HEK293 (cell line): ENCODE results near the gene TAF6L.

ENCODE experiments used
- CTCF ChIA-PET: fragments of 350-600 bp; formaldehyde crosslinking; extraction: SDS; loops from one replicate; lab custom pipeline; 2021; ENCODE audit warnings: antibody characterized with exemption; lab: Yijun Ruan, JAX
- POLR2A ChIA-PET: fragments of 300-600 bp; formaldehyde crosslinking; extraction: SDS; loops from one replicate; lab custom pipeline; 2020; ENCODE audit warnings: antibody characterized with exemption, inconsistent platforms; lab: Yijun Ruan, JAX
- H3K27ac ChIP-seq: fragments of 200-500 bp; sonication (Bioruptor generic); 2 replicates; pipeline ENCODE4 v1.5.1; 2014; ENCODE audit warnings: low read depth, low read length, control low read depth, inconsistent platforms; ENCODE audit errors: extremely low read depth
- H3K36me3 ChIP-seq, 2 experiments: fragments of 200-500 bp in 1 of 2; sonication (Bioruptor generic) in 1 of 2; 1 replicate in 1 of 2; 2 replicates in 1 of 2; pipeline ENCODE4 v1.5.1; 2014 to 2017; ENCODE audit warnings: inconsistent platforms in 2 of 2, low read length in 2 of 2; ENCODE audit not compliant: control insufficient read depth in 2 of 2, insufficient read depth in 1 of 2
- H3K4me1 ChIP-seq: fragments of 200-500 bp; sonication (Bioruptor generic); 2 replicates; pipeline ENCODE4 v1.5.1; 2014; ENCODE audit warnings: mild to moderate bottlenecking, low read length, inconsistent platforms; ENCODE audit not compliant: control insufficient read depth, insufficient read depth
- H3K4me3 ChIP-seq: 2 replicates; pipeline ENCODE4 v1.5.1; 2011; ENCODE audit warnings: low read depth, mild to moderate bottlenecking, control low read depth, low read length, moderate library complexity
- H3K9me3 ChIP-seq: fragments of 200-500 bp; sonication (Bioruptor generic); 2 replicates; pipeline ENCODE4 v1.5.1; 2014; ENCODE audit warnings: low read depth, low read length, inconsistent platforms; ENCODE audit not compliant: control insufficient read depth, insufficient read depth
- YY2 ChIP-seq: fragments of 450-650 bp; formaldehyde crosslinking; IDR thresholded peaks from 2 replicates; pipeline ENCODE4 v1.5.1; 2016; ENCODE audit warnings: missing biosample characterization, missing genetic modification characterization
- ZBTB17 ChIP-seq: fragments of 450-650 bp; formaldehyde crosslinking; IDR thresholded peaks from 2 replicates; pipeline ENCODE4 v1.5.1; 2016; ENCODE audit warnings: missing biosample characterization, missing genetic modification characterization
- ZNF214 ChIP-seq: fragments of 450-650 bp; formaldehyde crosslinking; IDR thresholded peaks from 2 replicates; pipeline ENCODE4 v1.5.1; 2017; ENCODE audit warnings: missing biosample characterization, mild to moderate bottlenecking, missing genetic modification characterization, borderline replicate concordance
- ZNF623 ChIP-seq: fragments of 450-650 bp; formaldehyde crosslinking; IDR thresholded peaks from 2 replicates; pipeline ENCODE4 v1.5.1; 2016; ENCODE audit warnings: missing biosample characterization, missing genetic modification characterization
- ZNF654 ChIP-seq: fragments of 450-650 bp; formaldehyde crosslinking; IDR thresholded peaks from 2 replicates; pipeline ENCODE4 v1.5.1; 2016; ENCODE audit warnings: low read depth, missing biosample characterization, missing genetic modification characterization
- TF ChIP-seq, protein P1 (sequence below): fragments of 450-650 bp; formaldehyde crosslinking; IDR thresholded peaks from 2 replicates; pipeline ENCODE4 v1.5.1; 2016; ENCODE audit warnings: missing biosample characterization, missing genetic modification characterization
- TF ChIP-seq, protein P2 (sequence below): fragments of 450-650 bp; formaldehyde crosslinking; IDR thresholded peaks from 2 replicates; pipeline ENCODE4 v1.5.1; 2016; ENCODE audit warnings: missing biosample characterization, missing genetic modification characterization, low read depth
- TF ChIP-seq, protein P3 (sequence below): fragments of 450-650 bp; formaldehyde crosslinking; IDR thresholded peaks from 2 replicates; pipeline ENCODE4 v1.5.1; 2016; ENCODE audit warnings: missing biosample characterization, missing genetic modification characterization, borderline replicate concordance
- TF ChIP-seq, protein P4 (sequence below): fragments of 450-650 bp; formaldehyde crosslinking; IDR thresholded peaks from 2 replicates; pipeline ENCODE4 v1.5.1; 2016; ENCODE audit warnings: missing biosample characterization, missing genetic modification characterization, borderline replicate concordance
- TF ChIP-seq, protein P5 (sequence below): fragments of 450-650 bp; formaldehyde crosslinking; conservative IDR thresholded peaks from 2 replicates; pipeline ENCODE4 v1.5.1; 2016; ENCODE audit warnings: low read depth, missing biosample characterization, missing genetic modification characterization

TAF6L gene

DNA sequence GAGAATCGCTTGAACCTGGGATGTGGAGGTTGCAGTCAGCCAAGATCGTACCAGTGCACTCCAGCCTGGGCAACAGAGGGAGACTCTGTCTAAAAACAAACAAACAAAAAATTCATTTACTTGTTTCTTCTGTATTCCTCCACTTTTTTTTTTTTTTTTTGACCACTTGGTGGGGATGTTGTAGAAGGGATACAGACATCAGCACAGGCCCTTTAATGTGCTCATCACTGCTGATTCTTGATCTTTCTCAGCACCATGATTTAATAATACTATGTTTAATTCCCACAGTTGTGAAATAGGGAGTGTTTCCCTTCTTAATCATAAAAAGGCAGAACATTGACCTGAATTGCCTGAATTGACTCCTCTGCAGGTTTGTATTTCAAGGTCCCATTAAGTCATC, 38.4 kb upstream of the TAF6L start:
- ChIA-PET POLR2A (interaction anchor here (10.0 kb wide), 1 partner anchor 22 kb away, joined by 137 read pairs; the partner anchor contains the start of gene ZBTB3), CTCF (interaction anchor here (0.6 to 1.4 kb wide), 4 partner anchors 20 to 290 kb away, joined by 3 to 5 read pairs (median 4); partner anchors contain the start of gene ZBTB3)
- Histone ChIP-seq H3K4me3 (no peak overlapping the region), H3K27ac (no peak overlapping the region), H3K36me3 (peaks cover 19 to 41% of the 10 kb centered on the region in 2 experiments; a peak in 2 of 3 replicates), H3K4me1 (peaks cover 4% of the 10 kb centered on the region; the same call in 1 of the 2 replicates), H3K9me3 (no peaks in the 10 kb centered on the region)
- TF ChIP-seq, protein P1, sequence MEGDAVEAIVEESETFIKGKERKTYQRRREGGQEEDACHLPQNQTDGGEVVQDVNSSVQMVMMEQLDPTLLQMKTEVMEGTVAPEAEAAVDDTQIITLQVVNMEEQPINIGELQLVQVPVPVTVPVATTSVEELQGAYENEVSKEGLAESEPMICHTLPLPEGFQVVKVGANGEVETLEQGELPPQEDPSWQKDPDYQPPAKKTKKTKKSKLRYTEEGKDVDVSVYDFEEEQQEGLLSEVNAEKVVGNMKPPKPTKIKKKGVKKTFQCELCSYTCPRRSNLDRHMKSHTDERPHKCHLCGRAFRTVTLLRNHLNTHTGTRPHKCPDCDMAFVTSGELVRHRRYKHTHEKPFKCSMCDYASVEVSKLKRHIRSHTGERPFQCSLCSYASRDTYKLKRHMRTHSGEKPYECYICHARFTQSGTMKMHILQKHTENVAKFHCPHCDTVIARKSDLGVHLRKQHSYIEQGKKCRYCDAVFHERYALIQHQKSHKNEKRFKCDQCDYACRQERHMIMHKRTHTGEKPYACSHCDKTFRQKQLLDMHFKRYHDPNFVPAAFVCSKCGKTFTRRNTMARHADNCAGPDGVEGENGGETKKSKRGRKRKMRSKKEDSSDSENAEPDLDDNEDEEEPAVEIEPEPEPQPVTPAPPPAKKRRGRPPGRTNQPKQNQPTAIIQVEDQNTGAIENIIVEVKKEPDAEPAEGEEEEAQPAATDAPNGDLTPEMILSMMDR (tag by site-specific recombination), result peak; percentile 34; the same call in 1 of the 2 replicates
- no peak for TF ChIP-seq ZNF214
- TF ChIP-seq, protein P2, sequence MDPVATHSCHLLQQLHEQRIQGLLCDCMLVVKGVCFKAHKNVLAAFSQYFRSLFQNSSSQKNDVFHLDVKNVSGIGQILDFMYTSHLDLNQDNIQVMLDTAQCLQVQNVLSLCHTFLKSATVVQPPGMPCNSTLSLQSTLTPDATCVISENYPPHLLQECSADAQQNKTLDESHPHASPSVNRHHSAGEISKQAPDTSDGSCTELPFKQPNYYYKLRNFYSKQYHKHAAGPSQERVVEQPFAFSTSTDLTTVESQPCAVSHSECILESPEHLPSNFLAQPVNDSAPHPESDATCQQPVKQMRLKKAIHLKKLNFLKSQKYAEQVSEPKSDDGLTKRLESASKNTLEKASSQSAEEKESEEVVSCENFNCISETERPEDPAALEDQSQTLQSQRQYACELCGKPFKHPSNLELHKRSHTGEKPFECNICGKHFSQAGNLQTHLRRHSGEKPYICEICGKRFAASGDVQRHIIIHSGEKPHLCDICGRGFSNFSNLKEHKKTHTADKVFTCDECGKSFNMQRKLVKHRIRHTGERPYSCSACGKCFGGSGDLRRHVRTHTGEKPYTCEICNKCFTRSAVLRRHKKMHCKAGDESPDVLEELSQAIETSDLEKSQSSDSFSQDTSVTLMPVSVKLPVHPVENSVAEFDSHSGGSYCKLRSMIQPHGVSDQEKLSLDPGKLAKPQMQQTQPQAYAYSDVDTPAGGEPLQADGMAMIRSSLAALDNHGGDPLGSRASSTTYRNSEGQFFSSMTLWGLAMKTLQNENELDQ, result no peak
- TF ChIP-seq, protein P3, sequence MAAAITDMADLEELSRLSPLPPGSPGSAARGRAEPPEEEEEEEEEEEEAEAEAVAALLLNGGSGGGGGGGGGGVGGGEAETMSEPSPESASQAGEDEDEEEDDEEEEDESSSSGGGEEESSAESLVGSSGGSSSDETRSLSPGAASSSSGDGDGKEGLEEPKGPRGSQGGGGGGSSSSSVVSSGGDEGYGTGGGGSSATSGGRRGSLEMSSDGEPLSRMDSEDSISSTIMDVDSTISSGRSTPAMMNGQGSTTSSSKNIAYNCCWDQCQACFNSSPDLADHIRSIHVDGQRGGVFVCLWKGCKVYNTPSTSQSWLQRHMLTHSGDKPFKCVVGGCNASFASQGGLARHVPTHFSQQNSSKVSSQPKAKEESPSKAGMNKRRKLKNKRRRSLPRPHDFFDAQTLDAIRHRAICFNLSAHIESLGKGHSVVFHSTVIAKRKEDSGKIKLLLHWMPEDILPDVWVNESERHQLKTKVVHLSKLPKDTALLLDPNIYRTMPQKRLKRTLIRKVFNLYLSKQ (tag by site-specific recombination), result no peak
- TF ChIP-seq ZBTB17, result no peak
- TF ChIP-seq YY2 (tag by site-specific recombination), result no peak
- TF ChIP-seq, protein P4, sequence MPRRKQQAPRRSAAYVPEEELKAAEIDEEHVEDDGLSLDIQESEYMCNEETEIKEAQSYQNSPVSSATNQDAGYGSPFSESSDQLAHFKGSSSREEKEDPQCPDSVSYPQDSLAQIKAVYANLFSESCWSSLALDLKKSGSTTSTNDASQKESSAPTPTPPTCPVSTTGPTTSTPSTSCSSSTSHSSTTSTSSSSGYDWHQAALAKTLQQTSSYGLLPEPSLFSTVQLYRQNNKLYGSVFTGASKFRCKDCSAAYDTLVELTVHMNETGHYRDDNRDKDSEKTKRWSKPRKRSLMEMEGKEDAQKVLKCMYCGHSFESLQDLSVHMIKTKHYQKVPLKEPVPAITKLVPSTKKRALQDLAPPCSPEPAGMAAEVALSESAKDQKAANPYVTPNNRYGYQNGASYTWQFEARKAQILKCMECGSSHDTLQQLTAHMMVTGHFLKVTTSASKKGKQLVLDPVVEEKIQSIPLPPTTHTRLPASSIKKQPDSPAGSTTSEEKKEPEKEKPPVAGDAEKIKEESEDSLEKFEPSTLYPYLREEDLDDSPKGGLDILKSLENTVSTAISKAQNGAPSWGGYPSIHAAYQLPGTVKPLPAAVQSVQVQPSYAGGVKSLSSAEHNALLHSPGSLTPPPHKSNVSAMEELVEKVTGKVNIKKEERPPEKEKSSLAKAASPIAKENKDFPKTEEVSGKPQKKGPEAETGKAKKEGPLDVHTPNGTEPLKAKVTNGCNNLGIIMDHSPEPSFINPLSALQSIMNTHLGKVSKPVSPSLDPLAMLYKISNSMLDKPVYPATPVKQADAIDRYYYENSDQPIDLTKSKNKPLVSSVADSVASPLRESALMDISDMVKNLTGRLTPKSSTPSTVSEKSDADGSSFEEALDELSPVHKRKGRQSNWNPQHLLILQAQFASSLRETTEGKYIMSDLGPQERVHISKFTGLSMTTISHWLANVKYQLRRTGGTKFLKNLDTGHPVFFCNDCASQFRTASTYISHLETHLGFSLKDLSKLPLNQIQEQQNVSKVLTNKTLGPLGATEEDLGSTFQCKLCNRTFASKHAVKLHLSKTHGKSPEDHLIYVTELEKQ (tag by site-specific recombination), result no peak
- TF ChIP-seq, protein P5, sequence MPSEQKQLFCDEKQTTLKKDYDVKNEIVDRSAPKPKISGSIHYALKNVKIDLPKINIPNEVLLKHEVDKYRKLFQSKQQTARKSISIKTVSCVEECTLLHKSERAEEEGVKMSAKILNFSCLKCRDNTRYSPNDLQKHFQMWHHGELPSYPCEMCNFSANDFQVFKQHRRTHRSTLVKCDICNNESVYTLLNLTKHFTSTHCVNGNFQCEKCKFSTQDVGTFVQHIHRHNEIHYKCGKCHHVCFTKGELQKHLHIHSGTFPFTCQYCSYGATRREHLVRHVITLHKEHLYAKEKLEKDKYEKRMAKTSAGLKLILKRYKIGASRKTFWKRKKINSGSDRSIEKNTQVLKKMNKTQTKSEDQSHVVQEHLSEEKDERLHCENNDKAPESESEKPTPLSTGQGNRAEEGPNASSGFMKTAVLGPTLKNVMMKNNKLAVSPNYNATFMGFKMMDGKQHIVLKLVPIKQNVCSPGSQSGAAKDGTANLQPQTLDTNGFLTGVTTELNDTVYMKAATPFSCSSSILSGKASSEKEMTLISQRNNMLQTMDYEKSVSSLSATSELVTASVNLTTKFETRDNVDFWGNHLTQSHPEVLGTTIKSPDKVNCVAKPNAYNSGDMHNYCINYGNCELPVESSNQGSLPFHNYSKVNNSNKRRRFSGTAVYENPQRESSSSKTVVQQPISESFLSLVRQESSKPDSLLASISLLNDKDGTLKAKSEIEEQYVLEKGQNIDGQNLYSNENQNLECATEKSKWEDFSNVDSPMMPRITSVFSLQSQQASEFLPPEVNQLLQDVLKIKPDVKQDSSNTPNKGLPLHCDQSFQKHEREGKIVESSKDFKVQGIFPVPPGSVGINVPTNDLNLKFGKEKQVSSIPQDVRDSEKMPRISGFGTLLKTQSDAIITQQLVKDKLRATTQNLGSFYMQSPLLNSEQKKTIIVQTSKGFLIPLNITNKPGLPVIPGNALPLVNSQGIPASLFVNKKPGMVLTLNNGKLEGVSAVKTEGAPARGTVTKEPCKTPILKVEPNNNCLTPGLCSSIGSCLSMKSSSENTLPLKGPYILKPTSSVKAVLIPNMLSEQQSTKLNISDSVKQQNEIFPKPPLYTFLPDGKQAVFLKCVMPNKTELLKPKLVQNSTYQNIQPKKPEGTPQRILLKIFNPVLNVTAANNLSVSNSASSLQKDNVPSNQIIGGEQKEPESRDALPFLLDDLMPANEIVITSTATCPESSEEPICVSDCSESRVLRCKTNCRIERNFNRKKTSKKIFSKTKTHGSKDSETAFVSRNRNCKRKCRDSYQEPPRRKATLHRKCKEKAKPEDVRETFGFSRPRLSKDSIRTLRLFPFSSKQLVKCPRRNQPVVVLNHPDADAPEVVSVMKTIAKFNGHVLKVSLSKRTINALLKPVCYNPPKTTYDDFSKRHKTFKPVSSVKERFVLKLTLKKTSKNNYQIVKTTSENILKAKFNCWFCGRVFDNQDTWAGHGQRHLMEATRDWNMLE (tag by site-specific recombination), result no peak
- peak; percentile 55 for TF ChIP-seq ZNF654 (tag by site-specific recombination)
- TF ChIP-seq ZNF623 (tag by site-specific recombination), result no peak
